Heart left ventricle (tissue), 13 donors: ENCODE data around the gene CCDC187.

Source experiments
- POLR2A ChIP-seq, 2 donors: fragments of 450-650 bp; IDR thresholded peaks; one replicate each; pipeline ENCODE4 v1.6.1; 2017; ENCODE audit warnings: antibody characterized with exemption in 2 of 2, mild to moderate bottlenecking in 2 of 2, moderate library complexity in 2 of 2
- TF ChIP-seq, protein P1 (sequence below), 12 donors: fragments of 200-600 bp; sonication (generic) in 4 of 12; IDR thresholded peaks; one replicate each; pipeline versions ENCODE4 v1.5.0 to v1.8.0; 2018 to 2022; ENCODE audit warnings: antibody characterized with exemption in 12 of 12, mild to moderate bottlenecking in 5 of 12
- donor health status: ischemic (EF 13 %, LVEDD 7.1; RV severe dilation, severe dysfunction).
- donor health status: DM: no; HTN: yes; CAD: no.
- donor health status: DM: no; HTN: no; CAD: no.
- donor health status: ischemic (EF 25% LVEDD 6.9; RV normal size, moderate dysfunction).
- donor health status: ischemic (EF 25% LVEDD 5.7; RV mildly dilated, moderate dysfunction).
- donor health status: ischemic (EF 35%, LVEDD 5.7; RV mildly dilated, moderate dysfunction).
- donor health status: nonischemic (EF 11% LVEDD 7.7; RV severe dilation, severe dysfunction).
- donor health status: DM: yes; HTN: yes; CAD: no.
- donor health status: PGD.
- donor health status: ischemic (EF 29% LVEDD 5.4; RV normal size, mild dysfunction).
- donor health status: nonischemic (EF 23%, LVEDD 6.1; RV moderate dilation, normal function).

DNA sequence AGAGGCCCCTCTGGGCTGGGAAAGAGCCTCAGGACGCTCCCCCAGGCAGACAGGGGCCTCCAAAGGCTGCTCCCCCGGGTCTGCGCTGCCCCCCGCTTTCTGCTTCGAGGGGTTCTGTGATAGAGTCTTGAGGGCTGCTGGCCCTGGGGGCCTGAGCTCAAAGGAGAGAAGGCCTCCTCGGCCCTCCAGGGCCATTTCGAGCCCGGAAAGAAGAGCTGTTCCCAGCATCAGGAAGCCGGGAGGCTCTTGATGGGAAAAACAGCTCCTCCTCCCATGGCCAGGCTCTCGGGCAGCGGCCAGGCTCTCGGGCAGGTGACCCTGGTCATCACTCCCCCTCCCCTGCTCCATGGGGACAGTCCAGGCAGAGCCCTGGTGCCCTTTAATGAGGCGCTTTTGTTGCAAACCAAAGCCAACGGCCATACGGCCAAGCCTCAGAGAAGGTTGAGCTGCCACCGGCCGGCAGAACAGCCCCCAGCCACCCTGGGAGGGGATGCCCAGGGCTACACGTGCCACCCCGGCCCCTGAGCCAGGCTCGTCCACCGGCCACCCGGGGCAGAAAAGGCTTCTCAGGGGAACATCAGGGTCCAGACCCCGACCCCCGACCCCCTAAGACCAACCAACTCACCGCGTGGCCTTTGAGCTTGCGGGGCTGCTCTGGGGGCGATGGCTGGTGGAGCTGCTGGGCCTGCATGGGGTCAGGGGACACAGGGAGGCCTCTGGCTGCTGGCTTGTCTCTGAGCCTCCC is 42.0 kb downstream of the CCDC187 start:
- TF ChIP-seq, protein P1, sequence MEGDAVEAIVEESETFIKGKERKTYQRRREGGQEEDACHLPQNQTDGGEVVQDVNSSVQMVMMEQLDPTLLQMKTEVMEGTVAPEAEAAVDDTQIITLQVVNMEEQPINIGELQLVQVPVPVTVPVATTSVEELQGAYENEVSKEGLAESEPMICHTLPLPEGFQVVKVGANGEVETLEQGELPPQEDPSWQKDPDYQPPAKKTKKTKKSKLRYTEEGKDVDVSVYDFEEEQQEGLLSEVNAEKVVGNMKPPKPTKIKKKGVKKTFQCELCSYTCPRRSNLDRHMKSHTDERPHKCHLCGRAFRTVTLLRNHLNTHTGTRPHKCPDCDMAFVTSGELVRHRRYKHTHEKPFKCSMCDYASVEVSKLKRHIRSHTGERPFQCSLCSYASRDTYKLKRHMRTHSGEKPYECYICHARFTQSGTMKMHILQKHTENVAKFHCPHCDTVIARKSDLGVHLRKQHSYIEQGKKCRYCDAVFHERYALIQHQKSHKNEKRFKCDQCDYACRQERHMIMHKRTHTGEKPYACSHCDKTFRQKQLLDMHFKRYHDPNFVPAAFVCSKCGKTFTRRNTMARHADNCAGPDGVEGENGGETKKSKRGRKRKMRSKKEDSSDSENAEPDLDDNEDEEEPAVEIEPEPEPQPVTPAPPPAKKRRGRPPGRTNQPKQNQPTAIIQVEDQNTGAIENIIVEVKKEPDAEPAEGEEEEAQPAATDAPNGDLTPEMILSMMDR (IDR thresholded peaks at IDR 0.05) = no peak
- no peak for TF ChIP-seq POLR2A (IDR thresholded peaks at IDR 0.05)
